Neural cell (in vitro differentiated cells): Measurements from ENCODE around the gene TOP3A.

Experiments
- CTCF ChIP-seq: fragments of 450-650 bp; IDR thresholded peaks from 2 replicates; pipeline ENCODE4 v1.5.1; 2014; ENCODE audit warnings: antibody characterized with exemption, mild to moderate bottlenecking, moderate library complexity; ENCODE audit not compliant: poor library complexity, severe bottlenecking
- EP300 ChIP-seq: fragments of 450-650 bp; conservative IDR thresholded peaks from 2 replicates; pipeline ENCODE4 v1.6.1; 2014; ENCODE audit warnings: antibody characterized with exemption, mild to moderate bottlenecking, moderate library complexity; ENCODE audit not compliant: poor library complexity, severe bottlenecking
- EZH2 ChIP-seq: fragments of 200-600, 300-800 bp; shearing (Covaris generic), sonication (generic); IDR thresholded peaks from 2 replicates; pipeline ENCODE4 v1.6.1; 2014; ENCODE audit warnings: antibody characterized with exemption, low read length, borderline replicate concordance, mild to moderate bottlenecking; ENCODE audit not compliant: insufficient read depth, poor library complexity, severe bottlenecking
- MXI1 ChIP-seq: fragments of 450-650 bp; conservative IDR thresholded peaks from 2 replicates; pipeline ENCODE4 v1.6.1; 2014; ENCODE audit warnings: antibody characterized with exemption, mild to moderate bottlenecking; ENCODE audit not compliant: poor library complexity, severe bottlenecking
- POLR2AphosphoS5 ChIP-seq: IDR thresholded peaks from 2 replicates; pipeline ENCODE4 v1.6.1; 2012
- RAD21 ChIP-seq: fragments of 450-650 bp; conservative IDR thresholded peaks from 2 replicates; pipeline ENCODE4 v1.6.1; 2014; ENCODE audit warnings: antibody characterized with exemption, mild to moderate bottlenecking, moderate library complexity
- REST ChIP-seq: IDR thresholded peaks from 2 replicates; pipeline ENCODE4 v1.6.1; 2012; ENCODE audit warnings: borderline replicate concordance
- SMC3 ChIP-seq: fragments of 450-650 bp; conservative IDR thresholded peaks from 2 replicates; pipeline ENCODE4 v1.6.1; 2014; ENCODE audit warnings: antibody characterized with exemption, mild to moderate bottlenecking, moderate library complexity; ENCODE audit not compliant: poor library complexity
- TAF1 ChIP-seq: IDR thresholded peaks from 2 replicates; pipeline ENCODE4 v1.6.1; 2012; ENCODE audit warnings: low read depth

- TF ChIP-seq CTCF (no peak), RAD21 (no peak), EP300 (no peak), POLR2AphosphoS5 (no peak), MXI1 (no peak), TAF1 (no peak), EZH2 (no peak), SMC3 (no peak), REST (no peak)
Measured at GRCh38 chr17:18228176-18228682, 86.6 kb downstream of the TOP3A start.
